HepG2 (cell line): Measurements from ENCODE around the gene SCAF4. TPM values are rescaled to one million over a fixed set of nuclear protein-coding genes. Genes with fewer than 3 reads are reported as not detected.

Experiments used
- ATAC-seq: fragments of 200-7000 bp; cut with Tn5 transposase; 3 replicates; pipeline ENCODE4 v1.9.1; 2020; ENCODE audit warnings: mild to moderate bottlenecking, moderate library complexity
- BruUV-seq: library from RNA; stranded (reverse); fragments of 400-500 nt; replicated peaks from 2 replicates; lab custom pipeline; 2021; lab: Mats Ljungman, UMichigan
- CTCF ChIA-PET: fragments of 300-600 bp; formaldehyde crosslinking; extraction: SDS; loops from one replicate; lab custom pipeline; 2021; ENCODE audit warnings: low total read pairs, inconsistent platforms, low intra/inter-chr PET ratio; lab: Yijun Ruan, JAX
- POLR2A ChIA-PET: fragments of 350-600 bp; sonication (Branson Sonifier 250); formaldehyde crosslinking; loops from one replicate; lab custom pipeline; 2020; ENCODE audit warnings: antibody characterized with exemption, inconsistent platforms; lab: Yijun Ruan, JAX
- DNase-seq: peaks from one replicate; pipeline ENCODE4 v3.0.0-alpha.2; 2015; ENCODE audit warnings: low spot score
- FAIRE-seq: peaks from 3 replicates; lab custom pipeline; 2011; peaks lifted over from hg19 to GRCh38; lab: Jason Lieb, UNC
- H2AFZ ChIP-seq: one replicate; pipeline ENCODE4 v1.6.1; 2011; ENCODE audit warnings: low read length, inconsistent platforms
- H3K27ac ChIP-seq: fragments of 300-600 bp; 3 replicates; pipeline ENCODE4 v1.8.0; 2011; ENCODE audit warnings: mixed run types, mild to moderate bottlenecking, mixed read lengths, low read length, inconsistent platforms; ENCODE audit not compliant: insufficient read depth; ENCODE audit errors: extremely low read length
- H3K27me3 ChIP-seq, 2 experiments: fragments of 200-600 bp in 1 of 2; 2 replicates in 1 of 2; 3 replicates in 1 of 2; pipeline versions ENCODE4 v1.6.0 to v1.8.0; 2011; ENCODE audit warnings: low read length in 2 of 2, mild to moderate bottlenecking in 2 of 2, moderate library complexity in 2 of 2, inconsistent platforms in 1 of 2; ENCODE audit not compliant: insufficient read depth in 2 of 2, control insufficient read depth in 1 of 2
- H3K36me3 ChIP-seq, 2 experiments: fragments of 200-600 bp in 1 of 2; replicated peaks in 1 of 2; 2 replicates in 1 of 2; 3 replicates in 1 of 2; pipeline versions ENCODE4 v1.5.1 to v1.8.0; 2011; ENCODE audit warnings: low read length in 2 of 2, inconsistent platforms in 1 of 2; ENCODE audit not compliant: insufficient read depth in 2 of 2, control insufficient read depth in 1 of 2
- H3K4me1 ChIP-seq: 2 replicates; pipeline ENCODE4 v1.5.1; 2012; ENCODE audit warnings: low read length, inconsistent platforms; ENCODE audit not compliant: insufficient read depth
- H3K4me2 ChIP-seq: 2 replicates; pipeline ENCODE4 v1.6.0; 2011; ENCODE audit warnings: low read depth, low read length, inconsistent platforms
- H3K4me3 ChIP-seq, 3 experiments: fragments of 200-600 bp in 1 of 3; sonication (generic), shearing (Covaris generic) in 1 of 3; replicated peaks in 1 of 3; 2 replicates each; pipeline ENCODE4 v1.5.1; 2011 to 2016; ENCODE audit warnings: low read length in 3 of 3, inconsistent platforms in 2 of 3, low read depth in 2 of 3, mild to moderate bottlenecking in 2 of 3, control low read depth in 1 of 3, mixed read lengths in 1 of 3; ENCODE audit not compliant: insufficient read depth in 1 of 3
- H3K79me2 ChIP-seq: one replicate; pipeline ENCODE4 v1.6.1; 2011; ENCODE audit warnings: low read length, inconsistent platforms; ENCODE audit not compliant: insufficient read depth
- H3K9ac ChIP-seq: 2 replicates; pipeline ENCODE4 v1.6.0; 2011; ENCODE audit warnings: mild to moderate bottlenecking, low read depth, low read length, inconsistent platforms; ENCODE audit not compliant: insufficient read depth
- H3K9me3 ChIP-seq: 2 replicates; pipeline ENCODE4 v1.5.1; 2012; ENCODE audit warnings: mild to moderate bottlenecking, low read length
- H4K20me1 ChIP-seq: 2 replicates; pipeline ENCODE4 v1.6.0; 2011; ENCODE audit warnings: inconsistent platforms, mild to moderate bottlenecking, low read length, moderate library complexity; ENCODE audit not compliant: insufficient read depth
- ATF6 ChIP-seq: sonication (generic); formaldehyde crosslinking; conservative IDR thresholded peaks from 2 replicates; pipeline ENCODE4 v1.4.0; 2020; ENCODE audit warnings: missing genetic modification reagents
- CEBPB ChIP-seq: IDR thresholded peaks from 2 replicates; pipeline ENCODE4 v1.6.1; 2011; ENCODE audit warnings: low read depth, low read length, improper control_type of control experiment, borderline replicate concordance
- FOSL2 ChIP-seq: sonication (generic); formaldehyde crosslinking; IDR thresholded peaks from 2 replicates; pipeline ENCODE4 v1.4.0; 2020; ENCODE audit warnings: missing genetic modification reagents
- TBX3 ChIP-seq: fragments of 450-650 bp; IDR thresholded peaks from 2 replicates; pipeline ENCODE4 v1.6.1; 2017; ENCODE audit warnings: antibody characterized with exemption, mild to moderate bottlenecking, inconsistent platforms, borderline replicate concordance
- ZNF362 ChIP-seq: sonication (generic); formaldehyde crosslinking; IDR thresholded peaks from 2 replicates; pipeline ENCODE4 v1.4.0; 2020; ENCODE audit warnings: missing genetic modification reagents, mild to moderate bottlenecking, borderline replicate concordance
- ZNF510 ChIP-seq: sonication (generic); formaldehyde crosslinking; IDR thresholded peaks from 2 replicates; pipeline ENCODE4 v1.4.0; 2020; ENCODE audit warnings: low read depth, mild to moderate bottlenecking, missing genetic modification reagents
- ZNF770 ChIP-seq: sonication (generic); formaldehyde crosslinking; IDR thresholded peaks from 2 replicates; pipeline ENCODE4 v1.5.0; 2020; ENCODE audit warnings: mild to moderate bottlenecking, missing genetic modification reagents
- WGBS: methylation state at CpG from one replicate; pipeline ENCODE4 v1.1.6; 2017; ENCODE audit warnings: low lambda C conversion rate; 5-methylcytosine and 5-hydroxymethylcytosine counted together
- in situ Hi-C: cut with HindIII; loops from 2 replicates; pipeline ENCODE4 v1.10.0; 2017; ENCODE audit warnings: low pct_unique_long_range_greater_than_20kb; ENCODE audit not compliant: extremely low pct_ligation_motif_present
- intact Hi-C: fragments of 100-400 bp; cut with micrococcal nuclease; formaldehyde crosslinking; loops from one replicate; pipeline ENCODE4 v1.10.0; 2022; ENCODE audit not compliant: unreplicated experiment
- polyA plus RNA-seq, 8 experiments: library from polyadenylated mRNA; depleted of rRNA in 3 of 8; stranded (reverse) in 7 of 8; unstranded in 1 of 8; fragments of >200 nt; fragmentation: Illumina TruSeq in 4 of 8; extraction: Trizol in 4 of 8; gene quantifications; 2 replicates each; pipeline versions ENCODE4 v1.2.1 to v1.2.3, GENCODE V29; 2011 to 2016; ENCODE audit warnings: low read depth in 4 of 8, missing spikeins in 1 of 8, mixed read lengths in 1 of 8; ENCODE audit not compliant: insufficient read depth in 1 of 8
- total RNA-seq, 5 experiments: library from RNA; depleted of rRNA; stranded (reverse); fragments of >200 nt; fragmentation: Illumina TruSeq; extraction: Trizol; gene quantifications; 2 replicates each; pipeline ENCODE4 v1.2.3, GENCODE V29; 2016; ENCODE audit warnings: low read depth in 1 of 5

SCAF4 gene
- total and polyA plus RNA-seq, 2 of the 13 experiments (the other 11 are each of a cell fraction or from before 2014, with no cell fraction given): 9.1 to 11.5 TPM

GRCh38 chr21:31629972-31630711 lies 101.8 kb downstream of the SCAF4 start:
- in situ Hi-C loops (no loop called here), intact Hi-C loops (no loop called here)
- peak; percentile 3 for DNase-seq
- no peak overlapping the region for H2AFZ ChIP-seq
- FAIRE-seq: no peak
- no peaks in the 10 kb centered on the region for H3K27me3 ChIP-seq
- WGBS: 44% methylated on average over 8 of the region's 8 CpGs
- H3K9ac ChIP-seq: no peak overlapping the region
- no peaks in the 10 kb centered on the region for H3K36me3 ChIP-seq
- peaks cover 2% of the 10 kb centered on the region for H3K4me1 ChIP-seq
- no TSS peak for BruUV-seq
- no peak overlapping the region for H3K4me3 ChIP-seq
- H3K4me2 ChIP-seq: no peak overlapping the region
- H3K27ac ChIP-seq: no peak overlapping the region
- no peak; the same call in 2 of the 3 replicates for ATAC-seq
- no peaks in the 10 kb centered on the region for H3K79me2 ChIP-seq
- ChIA-PET POLR2A (no interaction called here), CTCF (no interaction called here)
- TF ChIP-seq FOSL2 (CRISPR knock-in tag): peak; percentile 77
- no peak for TF ChIP-seq ZNF510 (CRISPR knock-in tag)
- H3K9me3 ChIP-seq: no peaks in the 10 kb centered on the region
- H4K20me1 ChIP-seq: no peaks in the 10 kb centered on the region

- H3K27me3 ChIP-seq: no peaks in the 10 kb centered on the region
- peak overlapping the region; percentile 52 for H3K4me2 ChIP-seq
- TF ChIP-seq ZNF362 (peak; percentile 80; the same call in 1 of the 2 replicates), TBX3 (no peak), CEBPB (peak; percentile 41; the same call in 1 of the 2 replicates), ATF6 (no peak), ZNF770 (CRISPR knock-in tag) (peak; percentile 49; the same call in 1 of the 2 replicates)
- FAIRE-seq: no peak
- H2AFZ ChIP-seq: no peak overlapping the region
- no peaks in the 10 kb centered on the region for H3K9me3 ChIP-seq
- POLR2A ChIA-PET: no interaction called here
- H3K79me2 ChIP-seq: no peaks in the 10 kb centered on the region
- DNase-seq: peak; percentile 13
- peaks cover 16% of the 10 kb centered on the region for H3K4me1 ChIP-seq
- H3K9ac ChIP-seq: no peak overlapping the region
- peak; percentile 73 for ATAC-seq
- 30% methylated on average over 10 of the region's 11 CpGs for WGBS
- no peaks in the 10 kb centered on the region for H4K20me1 ChIP-seq
- H3K36me3 ChIP-seq: no peaks in the 10 kb centered on the region
- CTCF ChIA-PET: no interaction called here
- BruUV-seq: no TSS peak
- intact Hi-C loops: no loop called here
- in situ Hi-C loops: no loop called here
- no peak overlapping the region for H3K27ac ChIP-seq
- H3K4me3 ChIP-seq: no peak overlapping the region
These were observed 106.9 kb downstream of the SCAF4 start for GRCh38 chr21:31624961-31625491.
